Measurements from ENCODE around the gene ITIH6.
"Not testable (repeated sequence)": the region's sequence is repeated elsewhere in the genome, so short reads cannot be mapped to it uniquely, and the experiment has no call there.

The ITIH6 gene

GRCh38 chrX:54794795-54795194 is 3.3 kb downstream of the ITIH6 start:
- FAIRE-seq, result no peak

GRCh38 chrX:54794028-54794427 is 4.0 kb downstream of the ITIH6 start:
- no peak for FAIRE-seq

DNA sequence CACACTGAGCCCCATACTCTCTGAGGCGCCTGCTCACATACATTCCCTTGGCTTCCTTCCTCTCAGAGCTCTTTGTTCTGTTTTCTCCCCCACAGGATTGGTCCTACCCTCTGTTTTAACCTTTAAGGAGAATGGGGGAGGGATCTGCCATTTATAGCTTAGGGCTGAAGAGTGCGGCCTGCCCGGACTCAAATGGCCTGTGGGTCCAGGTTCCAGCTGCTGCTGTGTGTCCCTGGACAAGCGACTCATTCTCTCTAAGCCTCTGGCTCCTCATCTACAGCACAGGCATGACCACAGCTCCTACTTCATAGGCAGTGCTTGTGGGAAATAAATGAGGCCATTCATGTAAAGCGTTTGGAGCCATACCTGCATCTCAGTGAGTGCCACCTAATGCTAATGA is 8.7 kb downstream of the ITIH6 start:
- not testable (repeated sequence) for FAIRE-seq

DNA sequence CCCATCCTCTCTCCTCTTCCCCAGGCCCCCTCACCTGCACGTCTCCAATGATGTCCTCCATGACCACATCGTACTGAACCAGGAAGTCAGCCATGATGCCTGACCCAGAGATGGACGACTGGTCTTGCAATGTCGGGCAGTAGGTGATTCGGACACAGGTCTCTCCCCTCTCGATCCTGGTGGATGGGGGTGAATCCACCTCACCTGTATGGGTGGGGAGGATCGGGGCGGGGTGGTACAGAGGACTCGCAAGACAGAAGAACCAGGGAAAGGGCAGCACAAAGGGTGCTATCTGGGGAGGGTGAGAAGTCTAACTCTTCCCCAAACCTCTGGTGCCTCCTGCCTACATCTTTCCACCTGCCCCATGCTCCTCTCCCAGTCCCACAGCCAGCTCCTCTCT is 9.6 kb downstream of the ITIH6 start:
- no peak for FAIRE-seq

DNA sequence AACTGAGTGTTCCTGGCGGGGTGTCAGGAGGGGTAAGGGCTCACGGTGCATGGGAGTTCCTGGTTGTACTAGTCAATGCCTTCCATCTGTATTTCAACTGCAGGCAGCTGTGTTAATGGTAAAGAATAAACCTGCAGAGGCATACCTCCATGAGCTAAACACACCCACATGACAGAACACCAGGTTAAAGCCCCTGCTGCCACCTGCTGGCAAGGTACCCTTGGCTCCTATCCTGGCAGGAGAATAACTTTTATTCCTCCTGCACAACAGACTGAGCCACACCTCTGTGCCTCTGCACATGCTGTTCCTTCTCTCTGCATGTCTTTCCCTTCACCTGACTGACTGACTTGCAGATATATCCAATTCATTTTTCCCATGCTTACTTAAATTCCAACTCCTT is 11.1 kb downstream of the ITIH6 start:
- no peak for FAIRE-seq

- FAIRE-seq, result no peak
Observed at GRCh38 chrX:54785901-54786300, 12.2 kb downstream of the ITIH6 start.

DNA sequence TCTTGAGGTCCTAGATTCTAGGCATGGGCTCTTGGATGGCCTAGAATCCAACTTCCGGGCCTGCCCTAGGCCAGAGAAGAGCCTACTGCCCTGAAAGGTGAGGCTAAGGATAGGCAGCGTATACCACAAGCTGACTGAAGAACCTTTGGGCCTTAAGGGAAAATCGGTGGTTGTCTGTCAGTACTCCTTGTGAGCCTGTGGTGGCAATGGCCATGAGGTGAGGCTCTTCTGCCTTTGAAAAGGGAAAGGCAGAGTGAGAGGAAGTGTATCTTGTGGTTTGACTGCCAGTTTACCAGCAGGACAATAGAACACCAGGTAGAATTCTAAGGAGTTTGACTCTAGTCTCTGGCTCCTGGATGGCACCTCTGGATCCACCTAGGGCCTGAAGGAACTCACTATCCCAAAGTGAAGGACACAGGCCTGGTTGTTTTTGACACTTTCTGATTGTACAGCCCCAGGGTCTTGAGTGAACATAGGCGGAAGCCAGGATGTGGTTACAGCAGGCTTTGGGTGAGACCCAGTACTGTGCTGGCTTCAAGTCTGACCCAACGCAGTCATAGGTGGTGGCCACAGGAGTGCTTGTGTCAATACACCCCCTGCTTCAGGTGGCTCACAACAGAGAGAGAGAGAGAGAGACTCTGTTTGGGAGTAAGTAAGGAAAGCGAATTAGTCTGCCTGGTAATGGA is 20.9 kb downstream of the ITIH6 start:
- FAIRE-seq, result no peak

- no peak for FAIRE-seq
Observed at GRCh38 chrX:54776061-54776460, 22.0 kb downstream of the ITIH6 start.

- FAIRE-seq, result not testable (repeated sequence)
Observed at GRCh38 chrX:54774391-54775094, 23.5 kb downstream of the ITIH6 start.

DNA sequence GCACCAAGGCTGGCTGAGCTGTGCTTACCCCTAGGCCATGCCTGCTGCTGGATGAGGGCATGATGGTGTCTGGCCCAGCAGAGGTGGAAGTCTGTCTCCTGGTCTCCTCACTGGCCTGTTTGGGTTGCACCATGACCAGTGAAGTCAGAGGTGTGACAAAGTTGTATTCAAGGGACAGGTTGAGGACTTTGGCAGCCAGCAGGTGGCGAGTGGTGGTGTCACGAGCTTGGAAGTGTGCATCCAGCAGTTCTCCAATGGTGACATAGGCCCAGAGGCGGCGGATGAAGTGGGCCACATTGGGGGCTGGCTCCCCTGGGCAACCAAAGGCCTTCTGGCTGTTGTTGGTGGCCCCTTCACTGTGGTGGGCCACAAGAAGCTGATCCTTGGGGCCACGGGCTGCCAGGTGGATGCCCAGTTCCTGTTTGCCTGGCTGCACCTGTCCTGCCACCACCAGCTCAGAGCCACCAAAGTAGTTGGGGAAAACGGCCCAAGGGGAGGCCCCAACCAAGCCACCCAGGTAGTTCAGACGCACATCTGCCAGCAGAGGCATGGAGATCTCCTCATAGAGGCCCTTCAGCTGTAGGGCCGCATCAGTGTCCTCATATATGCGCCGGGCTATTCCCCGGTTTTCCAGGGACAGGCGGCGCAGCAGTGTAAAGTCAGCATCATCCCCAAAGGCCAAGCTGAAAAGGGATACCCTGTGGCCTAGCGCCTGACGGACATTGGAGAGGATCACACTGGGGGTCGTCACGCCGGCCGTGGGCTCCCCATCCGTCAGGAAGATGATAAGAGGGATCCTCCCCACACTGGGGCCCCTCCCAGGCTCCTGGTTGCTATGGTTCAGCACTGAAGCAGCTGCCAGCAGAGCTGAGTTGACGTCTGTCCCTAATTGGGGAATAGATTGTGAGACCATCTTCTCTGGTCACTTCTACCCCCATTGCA is 39.7 kb downstream of the ITIH6 start:
- FAIRE-seq, result no peak

DNA sequence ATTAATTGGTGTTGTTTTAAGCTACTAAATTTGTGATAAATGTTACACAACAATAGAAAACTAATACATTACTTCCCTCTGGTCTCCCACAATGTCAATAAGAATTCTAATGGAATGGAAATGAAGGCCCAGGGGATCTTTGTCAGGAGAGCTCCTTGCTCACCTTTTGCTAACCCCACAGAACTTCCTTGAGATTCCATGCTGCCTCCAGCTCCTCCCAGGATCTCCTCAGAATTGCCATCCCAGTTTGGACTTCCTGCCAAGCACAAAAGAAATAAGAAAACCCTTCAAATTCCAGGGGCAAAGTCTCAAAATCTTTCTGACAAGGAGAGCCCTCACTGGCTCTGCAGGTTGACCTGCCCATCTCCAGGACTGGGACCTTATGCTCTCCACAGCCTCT is 43.2 kb downstream of the ITIH6 start:
- no peak for FAIRE-seq

GRCh38 chrX:54748626-54749025 is 49.4 kb downstream of the ITIH6 start:
- FAIRE-seq, result no peak

- FAIRE-seq, result no peak
Observed at GRCh38 chrX:54747733-54748393, 50.2 kb downstream of the ITIH6 start.

- no peak for FAIRE-seq
Observed at GRCh38 chrX:54746928-54747327, 51.1 kb downstream of the ITIH6 start.

DNA sequence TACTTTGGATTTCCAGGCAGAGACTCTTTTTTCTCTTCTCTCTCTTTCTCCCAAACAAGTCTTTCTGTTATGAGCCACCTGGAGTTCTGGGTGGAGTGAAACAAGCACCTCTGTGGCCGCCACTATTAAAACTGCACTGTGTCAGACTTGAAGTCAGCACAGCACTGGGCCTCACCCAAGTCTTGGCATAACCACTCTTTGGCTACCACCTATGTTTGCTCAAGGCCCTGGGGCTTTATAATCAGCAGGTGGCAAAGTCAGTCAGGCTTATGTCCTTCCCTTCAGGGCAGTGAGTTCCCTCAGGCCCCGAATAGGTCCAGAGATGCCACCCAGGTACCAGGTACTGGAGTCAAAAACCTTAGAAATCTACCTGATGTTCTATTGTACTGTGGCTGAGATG is 52.4 kb downstream of the ITIH6 start:
- no peak for FAIRE-seq

DNA sequence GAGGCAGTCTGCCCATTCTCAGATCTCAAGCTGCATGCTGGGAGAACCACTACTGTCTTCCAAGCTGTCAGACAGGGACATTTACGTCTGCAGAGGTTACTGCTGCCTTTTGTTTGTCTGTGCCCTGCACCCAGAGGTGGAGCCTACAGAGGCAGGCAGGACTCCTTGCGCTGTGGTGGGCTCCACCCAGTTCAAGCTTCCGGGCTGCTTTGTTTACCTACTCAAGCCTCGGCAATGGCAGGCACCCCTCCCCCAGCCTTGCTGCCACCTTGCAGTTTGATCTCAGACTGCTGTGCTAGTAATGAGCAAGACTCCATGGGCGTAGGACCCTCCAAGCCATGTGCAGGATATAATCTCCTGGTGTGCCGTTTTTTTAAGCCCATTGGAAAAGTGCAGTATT is 59.5 kb downstream of the ITIH6 start:
- FAIRE-seq, result not testable (repeated sequence)

GRCh38 chrX:54736298-54736942 is 61.6 kb downstream of the ITIH6 start:
- not testable (repeated sequence) for FAIRE-seq

GRCh38 chrX:54721424-54721823 is 76.6 kb downstream of the ITIH6 start:
- no peak for FAIRE-seq

GRCh38 chrX:54715621-54716020 is 82.4 kb downstream of the ITIH6 start:
- FAIRE-seq, result no peak

GRCh38 chrX:54714424-54714823 is 83.6 kb downstream of the ITIH6 start:
- FAIRE-seq, result no peak

DNA sequence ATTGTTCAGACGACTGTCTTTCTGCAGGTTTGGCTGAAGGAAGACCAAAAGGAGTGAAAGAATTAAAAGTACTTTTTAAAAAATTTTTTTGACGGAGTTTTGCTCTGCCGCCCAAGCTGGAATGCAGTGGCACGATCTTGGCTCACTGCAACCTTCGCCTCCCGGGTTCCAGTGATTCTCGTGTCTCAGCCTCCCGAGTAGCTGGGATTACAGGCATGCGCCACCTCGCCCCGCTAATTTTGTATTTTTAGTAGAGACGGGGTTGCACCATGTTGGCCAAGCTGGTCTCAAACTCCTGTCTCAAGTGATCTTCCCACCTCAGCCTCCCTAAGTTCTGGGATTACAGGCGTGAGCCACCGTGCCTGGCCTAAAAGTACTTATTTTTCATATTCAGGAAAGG is 86.3 kb downstream of the ITIH6 start:
- FAIRE-seq, result no peak

DNA sequence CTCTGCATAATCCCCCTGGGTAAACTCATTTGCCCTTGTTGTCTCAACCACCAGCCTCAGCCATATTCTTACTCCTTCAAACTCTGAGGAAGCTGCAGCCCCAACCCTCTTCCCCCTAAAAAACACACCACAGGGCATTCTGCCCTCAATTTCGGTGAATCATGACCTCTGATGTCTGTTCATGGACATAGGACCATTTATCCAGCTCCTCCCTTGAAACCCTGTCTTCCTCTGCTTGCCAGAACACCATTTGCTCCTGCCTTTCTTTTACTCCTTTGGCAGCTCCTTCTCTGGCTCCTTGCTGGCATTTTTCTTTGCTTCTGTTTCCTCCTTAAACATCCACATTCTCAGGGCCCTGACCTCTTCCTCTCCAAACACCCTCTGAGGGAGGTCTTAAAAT is 87.1 kb downstream of the ITIH6 start:
- FAIRE-seq, result no peak

GRCh38 chrX:54708404-54708803 is 89.7 kb downstream of the ITIH6 start:
- FAIRE-seq, result no peak

Measured in TTC549 (cell line).